HEK293 (cell line): ENCODE results near the gene GPR39.

Experiments used
- KLF1 ChIP-seq: fragments of 450-650 bp; formaldehyde crosslinking; IDR thresholded peaks from 2 replicates; pipeline ENCODE4 v1.5.1; 2016; ENCODE audit warnings: missing biosample characterization, missing genetic modification characterization
- ZNF302 ChIP-seq: fragments of 450-650 bp; formaldehyde crosslinking; IDR thresholded peaks from 2 replicates; pipeline ENCODE4 v1.5.1; 2016; ENCODE audit warnings: missing biosample characterization, missing genetic modification characterization, low read depth
- ZNF600 ChIP-seq: fragments of 450-650 bp; formaldehyde crosslinking; IDR thresholded peaks from 2 replicates; pipeline ENCODE4 v1.5.1; 2016; ENCODE audit warnings: missing biosample characterization, missing genetic modification characterization
- ZNF629 ChIP-seq: fragments of 450-650 bp; formaldehyde crosslinking; IDR thresholded peaks from 2 replicates; pipeline ENCODE4 v1.5.1; 2017; ENCODE audit warnings: missing biosample characterization, missing genetic modification characterization
- TF ChIP-seq, protein P1 (sequence below): fragments of 450-650 bp; formaldehyde crosslinking; IDR thresholded peaks from 2 replicates; pipeline ENCODE4 v1.5.1; 2016; ENCODE audit warnings: missing biosample characterization, missing genetic modification characterization
- TF ChIP-seq, protein P2 (sequence below): fragments of 450-650 bp; formaldehyde crosslinking; IDR thresholded peaks from 2 replicates; pipeline ENCODE4 v1.5.1; 2016; ENCODE audit warnings: missing biosample characterization, missing genetic modification characterization, borderline replicate concordance

DNA sequence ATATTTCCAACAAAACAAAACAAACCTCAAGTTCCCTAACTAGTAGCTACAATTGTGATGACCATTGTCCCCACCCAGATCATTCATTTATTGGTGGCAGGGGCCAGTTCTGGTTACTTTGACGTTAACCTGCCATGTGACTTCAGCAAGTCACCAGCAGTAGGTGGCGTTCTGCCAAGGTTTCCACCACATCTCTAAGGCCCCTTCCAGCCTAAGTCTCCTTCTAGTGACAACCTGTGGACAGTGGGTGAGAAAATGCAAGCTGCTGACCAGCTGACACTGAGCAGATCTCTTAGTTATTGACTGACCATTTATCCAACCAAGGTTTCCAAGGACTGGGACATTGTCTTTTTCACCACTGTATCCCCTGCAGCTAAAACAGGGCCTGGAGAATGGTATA, 98.4 kb downstream of the GPR39 start:
- TF ChIP-seq KLF1 (tag by site-specific recombination) (no peak), ZNF629 (tag by site-specific recombination) (no peak), ZNF302 (no peak), ZNF600 (no peak)
- TF ChIP-seq, protein P1, sequence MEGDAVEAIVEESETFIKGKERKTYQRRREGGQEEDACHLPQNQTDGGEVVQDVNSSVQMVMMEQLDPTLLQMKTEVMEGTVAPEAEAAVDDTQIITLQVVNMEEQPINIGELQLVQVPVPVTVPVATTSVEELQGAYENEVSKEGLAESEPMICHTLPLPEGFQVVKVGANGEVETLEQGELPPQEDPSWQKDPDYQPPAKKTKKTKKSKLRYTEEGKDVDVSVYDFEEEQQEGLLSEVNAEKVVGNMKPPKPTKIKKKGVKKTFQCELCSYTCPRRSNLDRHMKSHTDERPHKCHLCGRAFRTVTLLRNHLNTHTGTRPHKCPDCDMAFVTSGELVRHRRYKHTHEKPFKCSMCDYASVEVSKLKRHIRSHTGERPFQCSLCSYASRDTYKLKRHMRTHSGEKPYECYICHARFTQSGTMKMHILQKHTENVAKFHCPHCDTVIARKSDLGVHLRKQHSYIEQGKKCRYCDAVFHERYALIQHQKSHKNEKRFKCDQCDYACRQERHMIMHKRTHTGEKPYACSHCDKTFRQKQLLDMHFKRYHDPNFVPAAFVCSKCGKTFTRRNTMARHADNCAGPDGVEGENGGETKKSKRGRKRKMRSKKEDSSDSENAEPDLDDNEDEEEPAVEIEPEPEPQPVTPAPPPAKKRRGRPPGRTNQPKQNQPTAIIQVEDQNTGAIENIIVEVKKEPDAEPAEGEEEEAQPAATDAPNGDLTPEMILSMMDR = no peak
- TF ChIP-seq, protein P2, sequence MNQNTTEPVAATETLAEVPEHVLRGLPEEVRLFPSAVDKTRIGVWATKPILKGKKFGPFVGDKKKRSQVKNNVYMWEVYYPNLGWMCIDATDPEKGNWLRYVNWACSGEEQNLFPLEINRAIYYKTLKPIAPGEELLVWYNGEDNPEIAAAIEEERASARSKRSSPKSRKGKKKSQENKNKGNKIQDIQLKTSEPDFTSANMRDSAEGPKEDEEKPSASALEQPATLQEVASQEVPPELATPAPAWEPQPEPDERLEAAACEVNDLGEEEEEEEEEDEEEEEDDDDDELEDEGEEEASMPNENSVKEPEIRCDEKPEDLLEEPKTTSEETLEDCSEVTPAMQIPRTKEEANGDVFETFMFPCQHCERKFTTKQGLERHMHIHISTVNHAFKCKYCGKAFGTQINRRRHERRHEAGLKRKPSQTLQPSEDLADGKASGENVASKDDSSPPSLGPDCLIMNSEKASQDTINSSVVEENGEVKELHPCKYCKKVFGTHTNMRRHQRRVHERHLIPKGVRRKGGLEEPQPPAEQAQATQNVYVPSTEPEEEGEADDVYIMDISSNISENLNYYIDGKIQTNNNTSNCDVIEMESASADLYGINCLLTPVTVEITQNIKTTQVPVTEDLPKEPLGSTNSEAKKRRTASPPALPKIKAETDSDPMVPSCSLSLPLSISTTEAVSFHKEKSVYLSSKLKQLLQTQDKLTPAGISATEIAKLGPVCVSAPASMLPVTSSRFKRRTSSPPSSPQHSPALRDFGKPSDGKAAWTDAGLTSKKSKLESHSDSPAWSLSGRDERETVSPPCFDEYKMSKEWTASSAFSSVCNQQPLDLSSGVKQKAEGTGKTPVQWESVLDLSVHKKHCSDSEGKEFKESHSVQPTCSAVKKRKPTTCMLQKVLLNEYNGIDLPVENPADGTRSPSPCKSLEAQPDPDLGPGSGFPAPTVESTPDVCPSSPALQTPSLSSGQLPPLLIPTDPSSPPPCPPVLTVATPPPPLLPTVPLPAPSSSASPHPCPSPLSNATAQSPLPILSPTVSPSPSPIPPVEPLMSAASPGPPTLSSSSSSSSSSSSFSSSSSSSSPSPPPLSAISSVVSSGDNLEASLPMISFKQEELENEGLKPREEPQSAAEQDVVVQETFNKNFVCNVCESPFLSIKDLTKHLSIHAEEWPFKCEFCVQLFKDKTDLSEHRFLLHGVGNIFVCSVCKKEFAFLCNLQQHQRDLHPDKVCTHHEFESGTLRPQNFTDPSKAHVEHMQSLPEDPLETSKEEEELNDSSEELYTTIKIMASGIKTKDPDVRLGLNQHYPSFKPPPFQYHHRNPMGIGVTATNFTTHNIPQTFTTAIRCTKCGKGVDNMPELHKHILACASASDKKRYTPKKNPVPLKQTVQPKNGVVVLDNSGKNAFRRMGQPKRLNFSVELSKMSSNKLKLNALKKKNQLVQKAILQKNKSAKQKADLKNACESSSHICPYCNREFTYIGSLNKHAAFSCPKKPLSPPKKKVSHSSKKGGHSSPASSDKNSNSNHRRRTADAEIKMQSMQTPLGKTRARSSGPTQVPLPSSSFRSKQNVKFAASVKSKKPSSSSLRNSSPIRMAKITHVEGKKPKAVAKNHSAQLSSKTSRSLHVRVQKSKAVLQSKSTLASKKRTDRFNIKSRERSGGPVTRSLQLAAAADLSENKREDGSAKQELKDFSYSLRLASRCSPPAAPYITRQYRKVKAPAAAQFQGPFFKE (tag by site-specific recombination) = no peak
